Loucy (cell line): ENCODE results near the gene REEP6.

ENCODE experiments used
- H2AFZ ChIP-seq: fragments of 200-600 bp; sonication (generic); 2 replicates; pipeline ENCODE4 v1.6.0; 2016; ENCODE audit warnings: antibody characterized with exemption, mild to moderate bottlenecking, low read length, moderate library complexity
- H3F3A ChIP-seq: fragments of 200-600 bp; 2 replicates; pipeline ENCODE4 v1.6.0; 2016; ENCODE audit warnings: antibody characterized with exemption, low read depth, mild to moderate bottlenecking
- H3K27me3 ChIP-seq: fragments of 200-600 bp; sonication (generic); 2 replicates; pipeline ENCODE4 v1.6.1; 2014; ENCODE audit warnings: low read length, mild to moderate bottlenecking; ENCODE audit not compliant: insufficient read depth, poor library complexity, severe bottlenecking
- H3K36me3 ChIP-seq: fragments of 200-600 bp; sonication (generic); 2 replicates; pipeline ENCODE4 v1.6.1; 2016; ENCODE audit warnings: low read length; ENCODE audit not compliant: insufficient read depth
- H3K4me1 ChIP-seq: fragments of 200-600 bp; sonication (generic); 2 replicates; pipeline ENCODE4 v1.5.1; 2014; ENCODE audit warnings: low read length, mild to moderate bottlenecking; ENCODE audit not compliant: insufficient read depth, poor library complexity, severe bottlenecking
- H3K4me2 ChIP-seq: fragments of 200-600 bp; sonication (generic); 2 replicates; pipeline ENCODE4 v1.6.0; 2014; ENCODE audit warnings: antibody characterized with exemption, low read length, low read depth, mild to moderate bottlenecking; ENCODE audit not compliant: poor library complexity, severe bottlenecking
- H3K4me3 ChIP-seq: fragments of 200-600 bp; sonication (generic); 2 replicates; pipeline ENCODE4 v1.5.1; 2014; ENCODE audit warnings: low read length, mild to moderate bottlenecking, mixed read lengths; ENCODE audit not compliant: poor library complexity, severe bottlenecking
- H3K79me2 ChIP-seq: fragments of 200-600 bp; sonication (generic); 2 replicates; pipeline ENCODE4 v1.6.1; 2014; ENCODE audit warnings: low read length; ENCODE audit not compliant: insufficient read depth
- H3K9ac ChIP-seq: fragments of 200-600 bp; sonication (generic); 2 replicates; pipeline ENCODE4 v1.6.0; 2014; ENCODE audit warnings: mild to moderate bottlenecking, low read depth, low read length, moderate library complexity; ENCODE audit not compliant: poor library complexity, severe bottlenecking
- H3K9me2 ChIP-seq: fragments of 200-600 bp; sonication (generic); replicated peaks from 2 replicates; pipeline ENCODE4 v1.6.1; 2016; ENCODE audit warnings: low read depth, low read length, mixed read lengths
- H3K9me3 ChIP-seq: fragments of 200-600 bp; sonication (generic); 2 replicates; pipeline ENCODE4 v1.6.1; 2014; ENCODE audit warnings: mild to moderate bottlenecking, antibody characterized with exemption, low read length, low read depth; ENCODE audit not compliant: insufficient read depth
- H4K20me1 ChIP-seq: fragments of 200-600 bp; sonication (generic); 2 replicates; pipeline ENCODE4 v1.6.0; 2014; ENCODE audit warnings: antibody characterized with exemption, low read length, mild to moderate bottlenecking; ENCODE audit not compliant: insufficient read depth, poor library complexity, severe bottlenecking
- CTCF ChIP-seq: fragments of 200-600 bp; sonication (generic); conservative IDR thresholded peaks from 2 replicates; pipeline ENCODE4 v1.5.1; 2014; ENCODE audit warnings: mild to moderate bottlenecking, antibody characterized with exemption, low read length
- EZH2phosphoT487 ChIP-seq: fragments of 200-600 bp; IDR thresholded peaks from 2 replicates; pipeline ENCODE4 v1.6.1; 2018; ENCODE audit warnings: antibody characterized with exemption, mild to moderate bottlenecking, moderate library complexity, borderline replicate concordance

The REEP6 gene

GRCh38 chr19:1455002-1455335, 36.0 kb upstream of the REEP6 start:
- Histone ChIP-seq H3F3A (no peaks in the 10 kb centered on the region), H3K9ac (no peak overlapping the region), H3K27me3 (no peaks in the 10 kb centered on the region), H3K4me3 (peak overlapping the region; percentile 24), H4K20me1 (no peaks in the 10 kb centered on the region), H3K4me1 (peaks cover 8% of the 10 kb centered on the region), H3K4me2 (peak overlapping the region; percentile 55), H2AFZ (no peak overlapping the region), H3K79me2 (no peaks in the 10 kb centered on the region), H3K36me3 (no peaks in the 10 kb centered on the region), H3K9me2 (no peaks in the 10 kb centered on the region), H3K9me3 (no peaks in the 10 kb centered on the region)
- TF ChIP-seq CTCF (no peak), EZH2phosphoT487 (no peak)

GRCh38 chr19:1455336-1456120, 35.5 kb upstream of the REEP6 start:
- Histone ChIP-seq H2AFZ (no peak overlapping the region), H3K36me3 (no peaks in the 10 kb centered on the region), H3K79me2 (no peaks in the 10 kb centered on the region), H4K20me1 (no peaks in the 10 kb centered on the region), H3K9ac (no peak overlapping the region), H3F3A (no peaks in the 10 kb centered on the region), H3K9me3 (no peaks in the 10 kb centered on the region), H3K4me1 (peaks cover 8% of the 10 kb centered on the region), H3K4me2 (peak overlapping the region; percentile 55), H3K4me3 (peak overlapping the region; percentile 24), H3K9me2 (no peaks in the 10 kb centered on the region), H3K27me3 (no peaks in the 10 kb centered on the region)
- TF ChIP-seq CTCF (no peak), EZH2phosphoT487 (no peak)

- Histone ChIP-seq H2AFZ (no peak overlapping the region), H3K79me2 (no peaks in the 10 kb centered on the region), H4K20me1 (no peaks in the 10 kb centered on the region), H3K27me3 (no peaks in the 10 kb centered on the region), H3K9me3 (no peaks in the 10 kb centered on the region), H3K36me3 (no peaks in the 10 kb centered on the region), H3K9me2 (no peaks in the 10 kb centered on the region), H3K4me3 (no peak overlapping the region), H3F3A (no peaks in the 10 kb centered on the region), H3K4me1 (peaks cover 8% of the 10 kb centered on the region), H3K4me2 (no peak overlapping the region), H3K9ac (no peak overlapping the region)
- TF ChIP-seq EZH2phosphoT487 = no peak
- TF ChIP-seq CTCF = no peak
Observed at GRCh38 chr19:1456121-1456900, 34.7 kb upstream of the REEP6 start.
